Prostate gland (tissue), 2 donors: ENCODE data around the gene DEFB124. TPM values are rescaled to one million over a fixed set of nuclear protein-coding genes. Genes with fewer than 3 reads are reported as not detected.

Experiments used
- DNase-seq: peaks from one replicate; pipeline ENCODE4 v3.0.0-alpha.2; 2019; ENCODE audit warnings: low spot score
- H3K27ac ChIP-seq, 2 donors: fragments of 200-600 bp; sonication (generic); 2 replicates each; pipeline ENCODE4 v1.5.1; 2017 to 2019
- H3K27me3 ChIP-seq: fragments of 200-600 bp; sonication (generic); replicated peaks from 2 replicates; pipeline ENCODE4 v1.5.1; 2019; ENCODE audit not compliant: insufficient read depth
- H3K36me3 ChIP-seq, 2 donors: fragments of 200-600 bp; sonication (generic); 1 replicate in 1 of 2; 2 replicates in 1 of 2; pipeline versions ENCODE4 v1.5.1 to v1.8.1; 2017 to 2019
- H3K4me1 ChIP-seq: fragments of 200-600 bp; sonication (generic); replicated peaks from 2 replicates; pipeline ENCODE4 v1.5.1; 2019
- H3K4me3 ChIP-seq, 2 donors: fragments of 200-600 bp; sonication (generic); 2 replicates each; pipeline ENCODE4 v1.5.1; 2017 to 2019
- H3K9me3 ChIP-seq: fragments of 200-600 bp; sonication (generic); 2 replicates; pipeline ENCODE4 v1.5.1; 2017
- POLR2A ChIP-seq: fragments of 450-650 bp; IDR thresholded peaks from one replicate; pipeline ENCODE4 v1.6.1; 2016; ENCODE audit warnings: antibody characterized with exemption, mild to moderate bottlenecking
- POLR2AphosphoS5 ChIP-seq: sonication (generic); formaldehyde crosslinking; IDR thresholded peaks from one replicate; pipeline ENCODE4 v1.6.1; 2017; ENCODE audit warnings: antibody characterized with exemption
- WGBS: methylation state at CpG from one replicate; pipeline ENCODE4 v1.1.5; 2018; 5-methylcytosine and 5-hydroxymethylcytosine counted together
- intact Hi-C: fragments of 100-400 bp; cut with DNase I; formaldehyde crosslinking; loops from one replicate; pipeline ENCODE4 v1.14.2; 2022
- total RNA-seq, 2 donors: library from RNA; depleted of rRNA; stranded (reverse); fragments of >200 nt; gene quantifications; one replicate each; pipeline ENCODE4 v1.1.0, GENCODE V29; 2016
- TF ChIP-seq, protein P1 (sequence below), 4 experiments: fragments of 200-600 bp in 2 of 4; fragments of 450-650 bp in 2 of 4; sonication (generic) in 2 of 4; IDR thresholded peaks; 1 replicate in 3 of 4; 2 replicates in 1 of 4; pipeline ENCODE4 v1.5.1; 2016 to 2019; ENCODE audit warnings: antibody characterized with exemption in 4 of 4, mild to moderate bottlenecking in 2 of 4, moderate library complexity in 2 of 4

The DEFB124 gene
- total RNA-seq, 2 donors from 2014 or later = not detected

DNA sequence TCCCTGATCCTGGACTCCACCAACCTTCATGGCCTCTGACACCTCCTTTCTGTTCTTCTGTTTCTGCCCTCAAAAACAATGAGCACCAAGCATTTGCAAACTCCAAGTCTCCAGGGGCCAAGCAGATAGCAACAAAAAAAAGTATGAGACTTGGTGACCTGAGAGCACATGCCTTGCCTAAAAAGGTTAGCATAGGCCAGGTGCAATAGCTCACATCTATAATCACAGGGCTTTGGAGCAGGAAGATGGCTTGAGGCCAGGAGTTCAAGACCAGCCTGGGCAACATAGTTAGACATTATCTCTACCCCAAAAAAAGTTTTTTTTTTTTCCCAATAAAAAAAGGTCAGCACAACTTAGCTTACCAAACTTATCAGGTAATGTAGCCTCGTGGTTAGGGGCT is 25.6 kb upstream of the DEFB124 start:
- 62% methylated on average over 1 of the region's 1 CpG for WGBS
- Histone ChIP-seq H3K27me3 (no peaks in the 10 kb centered on the region), H3K36me3 (no peaks in the 10 kb centered on the region), H3K27ac (no peak overlapping the region), H3K9me3 (no peaks in the 10 kb centered on the region), H3K4me3 (no peak overlapping the region), H3K4me1 (no peaks in the 10 kb centered on the region)
- TF ChIP-seq POLR2AphosphoS5 (no peak), POLR2A (no peak)
- TF ChIP-seq, protein P1, sequence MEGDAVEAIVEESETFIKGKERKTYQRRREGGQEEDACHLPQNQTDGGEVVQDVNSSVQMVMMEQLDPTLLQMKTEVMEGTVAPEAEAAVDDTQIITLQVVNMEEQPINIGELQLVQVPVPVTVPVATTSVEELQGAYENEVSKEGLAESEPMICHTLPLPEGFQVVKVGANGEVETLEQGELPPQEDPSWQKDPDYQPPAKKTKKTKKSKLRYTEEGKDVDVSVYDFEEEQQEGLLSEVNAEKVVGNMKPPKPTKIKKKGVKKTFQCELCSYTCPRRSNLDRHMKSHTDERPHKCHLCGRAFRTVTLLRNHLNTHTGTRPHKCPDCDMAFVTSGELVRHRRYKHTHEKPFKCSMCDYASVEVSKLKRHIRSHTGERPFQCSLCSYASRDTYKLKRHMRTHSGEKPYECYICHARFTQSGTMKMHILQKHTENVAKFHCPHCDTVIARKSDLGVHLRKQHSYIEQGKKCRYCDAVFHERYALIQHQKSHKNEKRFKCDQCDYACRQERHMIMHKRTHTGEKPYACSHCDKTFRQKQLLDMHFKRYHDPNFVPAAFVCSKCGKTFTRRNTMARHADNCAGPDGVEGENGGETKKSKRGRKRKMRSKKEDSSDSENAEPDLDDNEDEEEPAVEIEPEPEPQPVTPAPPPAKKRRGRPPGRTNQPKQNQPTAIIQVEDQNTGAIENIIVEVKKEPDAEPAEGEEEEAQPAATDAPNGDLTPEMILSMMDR (IDR thresholded peaks at IDR 0.05) = no peak
- intact Hi-C loops = loop anchor here (5.0 kb wide), 1 partner anchor 38 kb away; no protein-coding TSS in a partner anchor
- DNase-seq = no peak

DNA sequence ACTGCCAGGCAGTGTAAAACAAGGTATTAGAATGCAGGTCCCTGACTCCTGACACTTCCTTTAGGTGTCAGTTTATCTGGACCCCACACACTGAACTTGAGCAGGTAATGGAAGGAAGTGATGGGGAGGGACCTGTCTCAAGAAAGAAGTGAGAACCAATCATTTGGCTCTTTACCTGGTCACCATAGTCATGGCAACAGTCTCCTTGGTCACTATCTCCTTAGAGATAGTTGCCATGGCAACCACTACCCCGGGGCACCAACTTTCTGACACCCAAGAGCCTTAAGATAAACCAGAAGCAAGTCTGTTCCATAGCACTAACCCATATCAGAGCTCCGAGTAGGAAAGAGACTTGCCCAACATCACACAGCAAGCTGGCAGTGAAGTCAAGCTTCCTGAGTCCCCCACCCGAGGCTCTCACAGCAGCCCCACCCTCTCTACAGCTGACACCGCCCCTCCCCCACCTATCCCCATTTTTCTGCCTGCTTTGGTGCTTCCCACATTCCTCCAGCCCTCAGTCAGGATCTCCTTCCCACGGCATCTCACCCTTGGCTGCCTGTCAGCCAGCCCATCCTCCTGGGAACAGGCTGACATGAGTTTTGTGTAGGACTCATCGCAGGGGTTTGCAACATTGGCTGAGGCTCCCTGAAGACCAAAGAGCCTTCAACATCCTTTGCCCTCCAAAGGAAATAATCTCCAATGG is 23.1 kb upstream of the DEFB124 start:
- Histone ChIP-seq H3K36me3 (no peaks in the 10 kb centered on the region), H3K27me3 (no peaks in the 10 kb centered on the region), H3K27ac (no peak overlapping the region), H3K9me3 (no peaks in the 10 kb centered on the region), H3K4me1 (no peaks in the 10 kb centered on the region), H3K4me3 (no peak overlapping the region)
- intact Hi-C loops = no loop called here
- 31% methylated on average over 6 of the region's 6 CpGs for WGBS
- no peak for TF ChIP-seq POLR2AphosphoS5
- TF ChIP-seq, protein P1 (IDR thresholded peaks at IDR 0.05) = no peak
- no peak for TF ChIP-seq POLR2A
- no peak for DNase-seq

- Histone ChIP-seq H3K27me3 (no peaks in the 10 kb centered on the region), H3K27ac (no peak overlapping the region), H3K9me3 (no peaks in the 10 kb centered on the region), H3K4me3 (no peak overlapping the region), H3K36me3 (no peaks in the 10 kb centered on the region), H3K4me1 (no peaks in the 10 kb centered on the region)
- WGBS = 14% methylated on average over 15 of the region's 15 CpGs
- no peak for TF ChIP-seq POLR2AphosphoS5
- no peak for TF ChIP-seq POLR2A
- intact Hi-C loops = no loop called here
- DNase-seq = no peak
Measured at GRCh38 chr20:31496761-31497295, 21.9 kb upstream of the DEFB124 start.

- DNase-seq = no peak
- Histone ChIP-seq H3K36me3 (no peaks in the 10 kb centered on the region), H3K4me1 (no peaks in the 10 kb centered on the region), H3K27ac (no peak overlapping the region), H3K4me3 (no peak overlapping the region), H3K9me3 (no peaks in the 10 kb centered on the region), H3K27me3 (no peaks in the 10 kb centered on the region)
- TF ChIP-seq, protein P1 (IDR thresholded peaks at IDR 0.05) = no peak
- TF ChIP-seq POLR2AphosphoS5 = no peak
- no peak for TF ChIP-seq POLR2A
- 62% methylated on average over 2 of the region's 2 CpGs for WGBS
- intact Hi-C loops = no loop called here
Measured at GRCh38 chr20:31494131-31494530, 19.2 kb upstream of the DEFB124 start.

GRCh38 chr20:31490752-31491151 is 15.8 kb upstream of the DEFB124 start:
- no peak for TF ChIP-seq POLR2A
- intact Hi-C loops = no loop called here
- no peak overlapping the region for H3K27ac ChIP-seq
- DNase-seq = no peak
- no peaks in the 10 kb centered on the region for H3K36me3 ChIP-seq
- no peaks in the 10 kb centered on the region for H3K4me1 ChIP-seq
- H3K4me3 ChIP-seq = no peak overlapping the region
- H3K27me3 ChIP-seq = peaks cover under 1% of the 10 kb centered on the region
- H3K9me3 ChIP-seq = no peaks in the 10 kb centered on the region
- WGBS = 89% methylated on average over 3 of the region's 3 CpGs

DNA sequence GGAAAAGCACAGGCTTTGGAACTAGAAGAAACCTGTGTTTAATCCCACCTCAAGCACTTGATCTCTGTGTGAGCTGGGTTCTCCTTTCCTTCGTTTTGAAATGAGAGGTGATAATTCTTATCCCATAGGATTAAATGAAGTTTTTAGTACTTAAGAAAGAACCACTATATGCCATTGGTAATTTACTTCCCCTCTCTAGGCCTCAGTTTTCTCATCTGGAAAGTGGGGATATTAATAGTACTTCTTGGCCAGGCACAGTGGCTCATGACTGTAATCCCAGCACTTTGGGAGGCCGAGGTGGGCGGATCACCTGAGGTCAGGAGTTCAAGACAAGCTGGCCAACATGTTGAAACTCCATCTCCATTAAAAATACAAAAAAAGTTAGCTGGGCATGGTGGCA is 14.2 kb upstream of the DEFB124 start:
- Histone ChIP-seq H3K4me3 (no peak overlapping the region), H3K36me3 (no peaks in the 10 kb centered on the region), H3K4me1 (no peaks in the 10 kb centered on the region), H3K27ac (no peak overlapping the region), H3K9me3 (no peaks in the 10 kb centered on the region), H3K27me3 (peaks cover 3% of the 10 kb centered on the region)
- intact Hi-C loops = no loop called here
- no peak for TF ChIP-seq POLR2A
- TF ChIP-seq, protein P1 (IDR thresholded peaks at IDR 0.05) = no peak
- no peak for TF ChIP-seq POLR2AphosphoS5
- no peak for DNase-seq
- 83% methylated on average over 3 of the region's 3 CpGs for WGBS
